H9 (cell line): ENCODE measurements around the gene KRTAP5-4. TPM values are rescaled to one million over a fixed set of nuclear protein-coding genes. Genes with fewer than 3 reads are reported as not detected.
"Not testable (repeated sequence)": the region's sequence is repeated elsewhere in the genome, so short reads cannot be mapped to it uniquely, and the experiment has no call there.

Experiments used
- DNase-seq: peaks from one replicate; pipeline ENCODE4 v3.0.0-alpha.2; 2017
- H2AFZ ChIP-seq: one replicate; pipeline ENCODE4 v1.6.1; 2013; ENCODE audit warnings: mild to moderate bottlenecking, low read length, control low read depth, moderate library complexity
- H2AK5ac ChIP-seq: 2 replicates; pipeline ENCODE4 v1.6.1; 2013; ENCODE audit warnings: low read length, control low read depth, mixed read lengths; ENCODE audit not compliant: insufficient read length
- H2BK120ac ChIP-seq: one replicate; pipeline ENCODE4 v1.6.1; 2013; ENCODE audit warnings: low read depth, mild to moderate bottlenecking, low read length, control low read depth, inconsistent platforms; ENCODE audit not compliant: poor library complexity, severe bottlenecking
- H2BK12ac ChIP-seq: 2 replicates; pipeline ENCODE4 v1.6.1; 2013; ENCODE audit warnings: low read length, control low read depth, mixed read lengths, low read depth; ENCODE audit not compliant: insufficient read length
- H2BK15ac ChIP-seq: 2 replicates; pipeline ENCODE4 v1.6.1; 2013; ENCODE audit warnings: low read depth, low read length, control low read depth
- H2BK20ac ChIP-seq: one replicate; pipeline ENCODE4 v1.6.1; 2013; ENCODE audit warnings: low read depth, mild to moderate bottlenecking, low read length, control low read depth, inconsistent platforms; ENCODE audit not compliant: poor library complexity, severe bottlenecking
- H2BK5ac ChIP-seq: 2 replicates; pipeline ENCODE4 v1.6.1; 2013; ENCODE audit warnings: low read length, control low read depth, mixed read lengths; ENCODE audit not compliant: insufficient read length
- H3K14ac ChIP-seq: 2 replicates; pipeline ENCODE4 v1.6.1; 2013; ENCODE audit warnings: low read length, control low read depth; ENCODE audit not compliant: insufficient read depth
- H3K18ac ChIP-seq: 2 replicates; pipeline ENCODE4 v1.6.1; 2013; ENCODE audit warnings: low read depth, mild to moderate bottlenecking, mixed read lengths, low read length, control low read depth; ENCODE audit not compliant: insufficient read length
- H3K23ac ChIP-seq: 2 replicates; pipeline ENCODE4 v1.6.1; 2013; ENCODE audit warnings: low read length, control low read depth, mixed read lengths, low read depth; ENCODE audit not compliant: insufficient read length
- H3K23me2 ChIP-seq: 2 replicates; pipeline ENCODE4 v1.6.1; 2013; ENCODE audit warnings: low read depth, mild to moderate bottlenecking, mixed read lengths, low read length, control low read depth; ENCODE audit not compliant: insufficient read length, poor library complexity, severe bottlenecking
- H3K27ac ChIP-seq: 2 replicates; pipeline ENCODE4 v1.5.1; 2013; ENCODE audit warnings: low read length, control low read depth, mixed read lengths, low read depth; ENCODE audit not compliant: insufficient read length
- H3K27me3 ChIP-seq: 2 replicates; pipeline ENCODE4 v1.6.1; 2013; ENCODE audit warnings: low read length, control low read depth, inconsistent platforms; ENCODE audit not compliant: insufficient read depth
- H3K4ac ChIP-seq: 2 replicates; pipeline ENCODE4 v1.6.1; 2013; ENCODE audit warnings: low read depth, mild to moderate bottlenecking, control low read depth, inconsistent platforms, low read length, moderate library complexity
- H3K4me1 ChIP-seq: 2 replicates; pipeline ENCODE4 v1.6.1; 2013; ENCODE audit warnings: low read length, control low read depth, inconsistent platforms; ENCODE audit not compliant: insufficient read depth
- H3K4me2 ChIP-seq: 2 replicates; pipeline ENCODE4 v1.6.1; 2013; ENCODE audit warnings: low read length, control low read depth, mixed read lengths; ENCODE audit not compliant: insufficient read length, insufficient read depth
- H3K56ac ChIP-seq: 2 replicates; pipeline ENCODE4 v1.6.1; 2013; ENCODE audit warnings: low read depth, mild to moderate bottlenecking, mixed read lengths, low read length, control low read depth; ENCODE audit not compliant: insufficient read length
- H3K79me1 ChIP-seq: 2 replicates; pipeline ENCODE4 v1.6.1; 2013; ENCODE audit warnings: low read depth, mild to moderate bottlenecking, moderate library complexity, low read length, control low read depth, inconsistent platforms; ENCODE audit not compliant: insufficient read depth, poor library complexity, severe bottlenecking
- H3K79me2 ChIP-seq: 2 replicates; pipeline ENCODE4 v1.6.1; 2013; ENCODE audit warnings: low read length, control low read depth, inconsistent platforms; ENCODE audit not compliant: insufficient read depth
- H3K9ac ChIP-seq: 2 replicates; pipeline ENCODE4 v1.6.1; 2013; ENCODE audit warnings: low read length, control low read depth, mixed read lengths; ENCODE audit not compliant: insufficient read length; ENCODE audit errors: extremely low read depth
- H3K9me3 ChIP-seq: one replicate; pipeline ENCODE4 v1.6.1; 2013; ENCODE audit warnings: low read depth, low read length, inconsistent platforms; ENCODE audit not compliant: control insufficient read depth
- H3T11ph ChIP-seq: one replicate; pipeline ENCODE4 v1.6.1; 2013; ENCODE audit warnings: mild to moderate bottlenecking, low read length, control low read depth, inconsistent platforms
- H4K20me1 ChIP-seq: one replicate; pipeline ENCODE4 v1.6.1; 2013; ENCODE audit not compliant: control insufficient read depth, insufficient read length, insufficient read depth
- H4K5ac ChIP-seq: 2 replicates; pipeline ENCODE4 v1.6.1; 2013; ENCODE audit warnings: low read depth, mild to moderate bottlenecking, mixed read lengths, low read length, control low read depth; ENCODE audit not compliant: insufficient read length
- H4K8ac ChIP-seq: replicated peaks from 2 replicates; pipeline ENCODE4 v1.6.1; 2013; ENCODE audit warnings: low read length, control low read depth, mixed read lengths, low read depth; ENCODE audit not compliant: insufficient read length
- H4K91ac ChIP-seq: 2 replicates; pipeline ENCODE4 v1.6.1; 2013; ENCODE audit warnings: low read depth, mild to moderate bottlenecking, moderate library complexity, mixed read lengths, low read length, control low read depth; ENCODE audit not compliant: insufficient read length
- H3K27ac Mint-ChIP-seq, 3 experiments: 2 replicates in 2 of 3; 3 replicates in 1 of 3; pipeline ENCODE4 v1.8.0; 2020 to 2021; ENCODE audit warnings: mixed read lengths in 3 of 3, mild to moderate bottlenecking in 1 of 3, moderate library complexity in 1 of 3
- H3K27me3 Mint-ChIP-seq: 2 replicates; pipeline ENCODE4 v1.8.0; 2021; ENCODE audit warnings: low read depth, mild to moderate bottlenecking, moderate library complexity, mixed read lengths
- H3K36me3 Mint-ChIP-seq, 3 experiments: 2 replicates in 2 of 3; 3 replicates in 1 of 3; pipeline ENCODE4 v1.8.0; 2020 to 2021; ENCODE audit warnings: low read depth in 3 of 3, mixed read lengths in 3 of 3; ENCODE audit not compliant: insufficient read depth in 1 of 3
- H3K4me1 Mint-ChIP-seq, 2 experiments: 2 replicates each; pipeline ENCODE4 v1.8.0; 2020; ENCODE audit warnings: mixed read lengths in 2 of 2
- H3K4me3 Mint-ChIP-seq, 2 experiments: 2 replicates in 1 of 2; 3 replicates in 1 of 2; pipeline ENCODE4 v1.8.0; 2020 to 2021; ENCODE audit warnings: mild to moderate bottlenecking in 2 of 2, mixed read lengths in 2 of 2, moderate library complexity in 1 of 2
- H3K9me3 Mint-ChIP-seq, 2 experiments: 2 replicates in 1 of 2; 3 replicates in 1 of 2; pipeline ENCODE4 v1.8.0; 2020; ENCODE audit warnings: mild to moderate bottlenecking in 2 of 2, mixed read lengths in 2 of 2, moderate library complexity in 1 of 2
- CTCF ChIP-seq: fragments of 200-600 bp; sonication (generic); conservative IDR thresholded peaks from 3 replicates; pipeline ENCODE4 v1.8.0; 2021; ENCODE audit warnings: antibody characterized with exemption, mild to moderate bottlenecking
- WGBS: extraction: QIAGEN DNeasy Blood & Tissue Kit; methylation state at CpG from one replicate; pipeline ENCODE4 v1.1.7; 2013; ENCODE audit warnings: missing lambda C conversion rate, low lambda C conversion rate, mixed read lengths; ENCODE audit not compliant: insufficient read length; ENCODE audit errors: extremely low coverage; 5-methylcytosine and 5-hydroxymethylcytosine counted together
- total RNA-seq: library from RNA; stranded (reverse); gene quantifications from 2 replicates; pipeline ENCODE4 v1.2.1, GENCODE V29; 2021

Gene KRTAP5-4
- total RNA-seq, 1 experiment from 2014 or later: not detected

DNA sequence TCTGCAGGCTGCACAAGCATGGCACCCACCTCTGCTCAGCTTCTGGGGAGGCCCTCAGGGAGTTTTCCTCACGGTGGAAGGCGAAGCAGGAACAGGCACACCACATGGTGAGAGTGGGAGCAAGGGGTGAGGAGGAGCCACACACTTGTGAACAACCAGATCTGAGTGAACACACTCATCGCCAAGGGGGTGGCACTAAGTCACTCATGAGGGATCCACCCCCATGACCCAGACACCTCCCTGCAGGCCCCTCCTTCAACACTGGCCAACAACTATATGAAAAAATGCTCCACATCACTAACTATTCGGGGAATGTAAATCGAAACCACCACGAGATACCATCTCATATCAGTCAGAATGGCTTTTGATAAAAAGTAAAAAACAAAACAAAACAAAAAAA is 23.1 kb downstream of the KRTAP5-4 start:
- H3K9me3 Mint-ChIP-seq: peaks cover 13 to 19% of the 10 kb centered on the region in 2 experiments
- no peak overlapping the region for H2BK5ac ChIP-seq

GRCh38 chr11:1598406-1598805 is 23.5 kb downstream of the KRTAP5-4 start:
- H3K14ac ChIP-seq, H3K18ac ChIP-seq: not testable (repeated sequence)

More for the DNA sequence above, 23.1 kb downstream of the KRTAP5-4 start:
- Histone ChIP-seq H3K18ac (no peak overlapping the region), H3K4me1 (peaks cover 3% of the 10 kb centered on the region; the same call in 1 of the 2 replicates), H2BK120ac (no peak overlapping the region), H2BK15ac (no peak overlapping the region), H2BK12ac (no peak overlapping the region), H3K56ac (no peak overlapping the region), H3K27me3 (no peaks in the 10 kb centered on the region), H2AFZ (no peak overlapping the region), H3K9ac (no peak overlapping the region), H3K79me1 (no peaks in the 10 kb centered on the region), H2BK20ac (no peak overlapping the region), H3K9me3 (no peaks in the 10 kb centered on the region), H4K91ac (no peak overlapping the region), H3K79me2 (no peaks in the 10 kb centered on the region), H4K8ac (no peak overlapping the region), H4K20me1 (no peaks in the 10 kb centered on the region), H3K23me2 (no peaks in the 10 kb centered on the region), H3T11ph (no peak overlapping the region), H3K4ac (no peak overlapping the region), H4K5ac (no peak overlapping the region), H3K23ac (no peak overlapping the region), H3K27ac (no peak overlapping the region), H3K4me2 (no peak overlapping the region), H3K14ac (no peak overlapping the region), H2AK5ac (no peak overlapping the region)
- Mint-ChIP-seq H3K36me3 (peaks cover 4 to 8% (median 4%) of the 10 kb centered on the region in 3 experiments; a peak in 6 of 7 replicates), H3K27ac (no peak overlapping the region), H3K27me3 (peaks cover 55% of the 10 kb centered on the region), H3K4me1 (peaks cover 29 to 33% of the 10 kb centered on the region in 2 experiments), H3K4me3 (no peak overlapping the region)
- no peak for TF ChIP-seq CTCF
- WGBS: no CpG with 5 or more reads among the region's 6 CpGs
- no peak for DNase-seq

More at GRCh38 chr11:1598406-1598805, 23.5 kb downstream of the KRTAP5-4 start:
- not testable (repeated sequence) for H2BK120ac ChIP-seq, H2BK5ac ChIP-seq, H4K8ac ChIP-seq, H3K79me2 ChIP-seq, H2BK12ac ChIP-seq, H4K91ac ChIP-seq, H3K4me1 ChIP-seq, H3K23ac ChIP-seq, H3K4ac ChIP-seq, H3K23me2 ChIP-seq, H3K9me3 ChIP-seq, H3K79me1 ChIP-seq, H3K27ac ChIP-seq, H3T11ph ChIP-seq, H3K9ac ChIP-seq, H3K56ac ChIP-seq, H4K5ac ChIP-seq, H3K27me3 ChIP-seq, H2AFZ ChIP-seq, H4K20me1 ChIP-seq, H3K27ac Mint-ChIP-seq, H2AK5ac ChIP-seq, H3K36me3 Mint-ChIP-seq, DNase-seq, H2BK20ac ChIP-seq, H2BK15ac ChIP-seq, H3K4me3 Mint-ChIP-seq, H3K4me2 ChIP-seq
- Mint-ChIP-seq H3K4me1 (peaks cover 29 to 33% of the 10 kb centered on the region in 2 experiments), H3K27me3 (peaks cover 59% of the 10 kb centered on the region), H3K9me3 (peaks cover 13 to 19% of the 10 kb centered on the region in 2 experiments)
- WGBS: no CpG with 5 or more reads among the region's 3 CpGs
